Caco-2 (cell line): ENCODE measurements around the gene PCDHGB3. TPM values are rescaled to one million over a fixed set of nuclear protein-coding genes. Genes with fewer than 3 reads are reported as not detected.
A peak's percentile ranks its signal among the peaks of the same experiment; 100 is the strongest.
"Not testable (repeated sequence)": the region's sequence is repeated elsewhere in the genome, so short reads cannot be mapped to it uniquely, and the experiment has no call there.

Experiments used
- BruUV-seq: library from RNA; stranded (reverse); fragments of 400-500 nt; replicated peaks from 2 replicates; lab custom pipeline; 2021; lab: Mats Ljungman, UMichigan
- CTCF ChIA-PET: fragments of 300-600 bp; sonication (Branson Sonifier 250); formaldehyde crosslinking; loops from one replicate; lab custom pipeline; 2022; ENCODE audit warnings: antibody characterized with exemption; lab: Charles Lee
- POLR2A ChIA-PET: fragments of 300-600 bp; sonication (Branson Sonifier 250); formaldehyde crosslinking; loops from one replicate; lab custom pipeline; 2022; ENCODE audit warnings: antibody characterized with exemption; lab: Charles Lee
- DNase-seq, 2 experiments: peaks; one replicate each; pipeline versions ENCODE4 v3.0.0 to v3.0.0-alpha.2; 2020 to 2022
- H3K27me3 ChIP-seq: replicated peaks from 2 replicates; pipeline ENCODE4 v1.6.0; 2011; ENCODE audit warnings: low read length; ENCODE audit not compliant: control insufficient read depth, insufficient read depth
- H3K36me3 ChIP-seq: 2 replicates; pipeline ENCODE4 v1.5.1; 2011; ENCODE audit warnings: low read length; ENCODE audit not compliant: control insufficient read depth, insufficient read depth
- H3K4me1 ChIP-seq: fragments of 250-450 bp; sonication (Bioruptor Pico); 2 replicates; pipeline ENCODE4 v1.5.1; 2020; ENCODE audit warnings: mild to moderate bottlenecking
- H3K4me3 ChIP-seq: 2 replicates; pipeline ENCODE4 v1.5.1; 2011; ENCODE audit warnings: low read depth, mild to moderate bottlenecking, control low read depth, low read length
- H3K9me3 ChIP-seq: fragments of 250-450 bp; sonication (Bioruptor Pico); 2 replicates; pipeline ENCODE4 v1.5.1; 2020; ENCODE audit warnings: mild to moderate bottlenecking, moderate library complexity
- H3K27ac Mint-ChIP-seq: one replicate; pipeline ENCODE4 v1.8.0; 2022; ENCODE audit warnings: mixed read lengths; ENCODE audit not compliant: unreplicated experiment
- H3K27me3 Mint-ChIP-seq: one replicate; pipeline ENCODE4 v1.8.0; 2022; ENCODE audit warnings: mixed read lengths; ENCODE audit not compliant: insufficient read depth, unreplicated experiment
- H3K36me3 Mint-ChIP-seq: one replicate; pipeline ENCODE4 v1.8.0; 2022; ENCODE audit warnings: mild to moderate bottlenecking, mixed read lengths; ENCODE audit not compliant: insufficient read depth, unreplicated experiment
- H3K4me1 Mint-ChIP-seq: one replicate; pipeline ENCODE4 v1.8.0; 2022; ENCODE audit warnings: low read depth, mixed read lengths; ENCODE audit not compliant: unreplicated experiment
- H3K4me3 Mint-ChIP-seq: one replicate; pipeline ENCODE4 v1.8.0; 2022; ENCODE audit warnings: mild to moderate bottlenecking, moderate library complexity, mixed read lengths; ENCODE audit not compliant: unreplicated experiment
- H3K9me3 Mint-ChIP-seq: one replicate; pipeline ENCODE4 v1.8.0; 2022; ENCODE audit warnings: mixed read lengths; ENCODE audit not compliant: unreplicated experiment
- intact Hi-C: fragments of 100-400 bp; cut with micrococcal nuclease; formaldehyde crosslinking; loops from one replicate; pipeline ENCODE4 v1.10.0; 2022; ENCODE audit not compliant: unreplicated experiment
- total RNA-seq: library from RNA; stranded (reverse); gene quantifications from 2 replicates; pipeline ENCODE4 v1.2.3, GENCODE V29; 2022
- TF ChIP-seq, protein P1 (sequence below), 2 experiments: fragments of 200-600 bp in 1 of 2; IDR thresholded peaks; 1 replicate in 1 of 2; 2 replicates in 1 of 2; pipeline versions ENCODE4 v1.5.1 to v1.8.0; 2011 to 2022; ENCODE audit warnings: antibody characterized with exemption in 1 of 2, control low read depth in 1 of 2, inconsistent platforms in 1 of 2, low read depth in 1 of 2, low read length in 1 of 2, mild to moderate bottlenecking in 1 of 2, moderate library complexity in 1 of 2; ENCODE audit not compliant: insufficient read depth in 1 of 2, severe bottlenecking in 1 of 2, unreplicated experiment in 1 of 2

The PCDHGB3 gene
- total RNA-seq, 1 experiment from 2014 or later, result 0.54 TPM

DNA sequence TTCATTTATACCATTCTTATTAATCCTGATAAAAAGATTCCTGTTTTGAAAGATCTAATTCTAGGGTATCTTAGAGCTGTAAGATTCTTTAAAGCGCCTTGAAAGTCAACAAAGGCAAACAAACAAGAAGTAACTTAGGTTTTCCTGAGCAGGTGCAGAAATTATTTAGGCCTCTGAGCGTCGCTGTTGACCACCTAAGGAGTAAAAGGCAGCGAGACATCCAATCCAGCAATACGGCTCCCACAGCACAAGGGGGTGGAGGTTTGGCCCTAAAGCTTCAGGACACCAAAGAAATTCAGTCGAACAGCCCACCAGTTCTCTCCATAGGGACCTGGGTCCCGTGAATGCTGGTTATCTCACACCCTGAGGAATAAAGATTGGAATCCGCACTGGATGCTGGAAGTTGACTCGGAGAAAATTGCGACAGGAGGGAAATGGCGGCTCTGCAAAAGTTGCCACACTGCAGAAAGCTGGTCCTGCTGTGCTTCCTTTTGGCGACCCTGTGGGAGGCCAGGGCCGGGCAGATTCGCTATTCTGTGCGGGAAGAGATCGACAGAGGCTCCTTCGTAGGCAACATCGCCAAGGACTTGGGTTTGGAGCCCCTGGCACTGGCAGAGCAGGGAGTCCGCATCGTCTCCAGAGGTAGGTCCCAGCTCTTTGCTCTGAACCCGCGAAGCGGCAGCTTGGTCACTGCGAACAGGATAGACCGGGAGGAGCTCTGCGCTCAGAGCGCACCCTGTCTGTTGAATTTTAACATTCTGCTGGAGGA is 31.3 kb upstream of the PCDHGB3 start, which contains the start of gene PCDHGA2:
Gene PCDHGA2 (plus strand): TSS at position 223 of the 769 bp plus-strand sequence.
- TF ChIP-seq, protein P1, sequence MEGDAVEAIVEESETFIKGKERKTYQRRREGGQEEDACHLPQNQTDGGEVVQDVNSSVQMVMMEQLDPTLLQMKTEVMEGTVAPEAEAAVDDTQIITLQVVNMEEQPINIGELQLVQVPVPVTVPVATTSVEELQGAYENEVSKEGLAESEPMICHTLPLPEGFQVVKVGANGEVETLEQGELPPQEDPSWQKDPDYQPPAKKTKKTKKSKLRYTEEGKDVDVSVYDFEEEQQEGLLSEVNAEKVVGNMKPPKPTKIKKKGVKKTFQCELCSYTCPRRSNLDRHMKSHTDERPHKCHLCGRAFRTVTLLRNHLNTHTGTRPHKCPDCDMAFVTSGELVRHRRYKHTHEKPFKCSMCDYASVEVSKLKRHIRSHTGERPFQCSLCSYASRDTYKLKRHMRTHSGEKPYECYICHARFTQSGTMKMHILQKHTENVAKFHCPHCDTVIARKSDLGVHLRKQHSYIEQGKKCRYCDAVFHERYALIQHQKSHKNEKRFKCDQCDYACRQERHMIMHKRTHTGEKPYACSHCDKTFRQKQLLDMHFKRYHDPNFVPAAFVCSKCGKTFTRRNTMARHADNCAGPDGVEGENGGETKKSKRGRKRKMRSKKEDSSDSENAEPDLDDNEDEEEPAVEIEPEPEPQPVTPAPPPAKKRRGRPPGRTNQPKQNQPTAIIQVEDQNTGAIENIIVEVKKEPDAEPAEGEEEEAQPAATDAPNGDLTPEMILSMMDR (IDR thresholded peaks at IDR 0.05; ENCODE audit: insufficient read depth in 1 of 2, low read depth in 1 of 2, low read length in 1 of 2, severe bottlenecking in 1 of 2, unreplicated experiment in 1 of 2), result peak in 1 of 2 experiments; percentile 13
- ChIA-PET CTCF (interaction anchor here (0.8 kb wide), 1 partner anchor 11 kb away, joined by 3 read pairs; the partner anchor contains the start of gene PCDHGB1), POLR2A (no interaction called here)
- no peaks in the 10 kb centered on the region for H3K27me3 ChIP-seq
- H3K4me3 Mint-ChIP-seq, result no peak within 1 kb of the TSS
- no peaks in the 10 kb centered on the region for H3K4me1 Mint-ChIP-seq
- peaks cover 3% of the 10 kb centered on the region; the same call in 1 of the 2 replicates for H3K9me3 ChIP-seq
- H3K4me1 ChIP-seq, result no peaks in the 10 kb centered on the region
- no peaks in the 10 kb centered on the region for H3K36me3 ChIP-seq
- BruUV-seq, result no TSS peak
- H3K36me3 Mint-ChIP-seq, result no peaks in the 10 kb centered on the region
- no peak for DNase-seq
- no peak within 1 kb of the TSS for H3K4me3 ChIP-seq
- H3K27ac Mint-ChIP-seq, result no peak within 1 kb of the TSS
- intact Hi-C loops, result no loop called here
- peaks cover 24% of the 10 kb centered on the region for H3K9me3 Mint-ChIP-seq
- no peaks in the 10 kb centered on the region for H3K27me3 Mint-ChIP-seq

DNA sequence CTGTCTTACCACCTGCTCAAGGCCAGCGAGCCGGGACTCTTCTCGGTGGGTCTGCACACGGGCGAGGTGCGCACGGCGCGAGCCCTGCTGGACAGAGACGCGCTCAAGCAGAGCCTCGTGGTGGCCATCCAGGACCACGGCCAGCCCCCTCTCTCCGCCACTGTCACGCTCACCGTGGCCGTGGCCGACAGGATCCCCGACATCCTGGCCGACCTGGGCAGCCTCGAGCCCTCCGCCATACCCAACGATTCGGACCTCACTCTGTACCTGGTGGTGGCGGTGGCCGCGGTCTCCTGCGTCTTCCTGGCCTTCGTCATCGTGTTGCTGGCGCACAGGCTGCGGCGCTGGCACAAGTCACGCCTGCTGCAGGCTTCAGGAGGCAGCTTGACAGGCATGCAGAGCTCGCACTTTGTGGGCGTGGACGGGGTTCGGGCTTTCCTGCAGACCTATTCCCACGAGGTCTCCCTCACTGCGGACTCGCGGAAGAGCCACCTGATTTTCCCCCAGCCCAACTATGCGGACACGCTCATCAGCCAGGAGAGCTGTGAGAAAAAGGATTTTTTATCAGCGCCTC is 29.2 kb upstream of the PCDHGB3 start:
- H3K36me3 ChIP-seq, intact Hi-C loops, DNase-seq, CTCF ChIA-PET, BruUV-seq, H3K27me3 Mint-ChIP-seq, H3K36me3 Mint-ChIP-seq, H3K9me3 ChIP-seq, H3K27me3 ChIP-seq, H3K27ac Mint-ChIP-seq, H3K4me3 ChIP-seq, H3K4me1 Mint-ChIP-seq, POLR2A ChIA-PET, H3K4me1 ChIP-seq, H3K4me3 Mint-ChIP-seq: not testable (repeated sequence)
- peaks cover 24% of the 10 kb centered on the region for H3K9me3 Mint-ChIP-seq

DNA sequence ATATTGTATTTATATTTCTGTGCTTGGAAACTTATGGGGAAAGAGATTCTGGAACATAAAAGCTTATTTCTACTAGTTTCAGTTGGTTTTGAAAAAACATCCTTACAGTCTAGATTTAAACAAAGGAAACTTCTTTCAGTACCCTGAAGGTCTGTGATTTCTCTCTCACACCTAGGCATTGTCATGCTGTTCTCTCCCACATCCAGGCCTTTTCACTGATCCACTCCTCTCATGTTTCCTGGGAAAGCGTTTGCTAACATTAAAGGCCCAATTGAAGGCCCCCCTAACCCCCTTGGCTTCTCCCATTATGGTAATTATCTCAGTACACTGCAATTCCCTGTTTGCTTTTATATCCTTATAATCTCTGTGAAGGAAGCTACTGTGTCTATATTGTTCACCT is 27.3 kb upstream of the PCDHGB3 start:
- Mint-ChIP-seq H3K36me3 (no peaks in the 10 kb centered on the region), H3K4me3 (no peak overlapping the region), H3K27me3 (no peaks in the 10 kb centered on the region), H3K9me3 (peaks cover 19% of the 10 kb centered on the region), H3K27ac (no peak overlapping the region), H3K4me1 (no peaks in the 10 kb centered on the region)
- ChIA-PET POLR2A (no interaction called here), CTCF (no interaction called here)
- Histone ChIP-seq H3K36me3 (no peaks in the 10 kb centered on the region), H3K9me3 (no peaks in the 10 kb centered on the region; the same call in 1 of the 2 replicates), H3K4me1 (no peaks in the 10 kb centered on the region), H3K27me3 (no peaks in the 10 kb centered on the region), H3K4me3 (no peak overlapping the region)
- intact Hi-C loops, result no loop called here
- TF ChIP-seq, protein P1 (IDR thresholded peaks at IDR 0.05; ENCODE audit: insufficient read depth in 1 of 2, low read depth in 1 of 2, low read length in 1 of 2, severe bottlenecking in 1 of 2, unreplicated experiment in 1 of 2), result no peak
- no peak for DNase-seq
- no TSS peak for BruUV-seq
